ENCODE data around the gene EPHA7. TPM values are rescaled to one million over a fixed set of nuclear protein-coding genes. Genes with fewer than 3 reads are reported as not detected.

The EPHA7 gene
- total RNA-seq, 1 experiment from 2014 or later = not detected

DNA sequence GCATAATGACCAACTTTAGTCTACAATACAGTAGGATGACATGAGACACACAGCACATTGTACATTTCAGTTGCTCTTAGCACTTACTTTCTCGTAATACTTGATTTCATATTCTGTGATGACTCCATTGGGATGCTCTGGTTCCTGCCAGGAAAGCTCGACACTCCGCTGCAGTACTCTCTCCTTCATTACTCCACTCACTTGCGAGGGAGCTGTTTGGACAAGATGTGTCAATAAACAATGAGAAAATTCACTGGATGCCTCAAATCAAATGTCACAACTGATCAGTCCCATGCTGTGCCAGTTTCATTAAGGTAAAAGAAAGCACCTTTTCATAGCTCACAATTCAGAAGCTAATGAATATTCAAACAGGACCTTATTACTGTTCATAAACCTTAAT, 147.1 kb downstream of the EPHA7 start:
- no TSS peak for BruUV-seq (replicated peaks)
- DNase-seq (ENCODE audit: unreplicated experiment) = no peak
- H3K4me1 Mint-ChIP-seq (ENCODE audit: insufficient read depth, unreplicated experiment) = no peaks in the 10 kb centered on the region
- H3K27ac Mint-ChIP-seq (ENCODE audit: low read depth, unreplicated experiment) = no peak overlapping the region
- no peak overlapping the region for H3K4me3 Mint-ChIP-seq (ENCODE audit: unreplicated experiment)
- H3K36me3 Mint-ChIP-seq (ENCODE audit: insufficient read depth, unreplicated experiment) = no peaks in the 10 kb centered on the region
- no peaks in the 10 kb centered on the region for H3K9me3 Mint-ChIP-seq (ENCODE audit: unreplicated experiment)
- ChIA-PET POLR2A (no interaction called here), CTCF (no interaction called here)
- intact Hi-C loops (cut with micrococcal nuclease) = no loop called here
- no peak for TF ChIP-seq CTCF (IDR thresholded peaks at IDR 0.05; ENCODE audit: unreplicated experiment)
- H3K27me3 Mint-ChIP-seq (ENCODE audit: insufficient read depth, unreplicated experiment) = peaks cover 20% of the 10 kb centered on the region

DNA sequence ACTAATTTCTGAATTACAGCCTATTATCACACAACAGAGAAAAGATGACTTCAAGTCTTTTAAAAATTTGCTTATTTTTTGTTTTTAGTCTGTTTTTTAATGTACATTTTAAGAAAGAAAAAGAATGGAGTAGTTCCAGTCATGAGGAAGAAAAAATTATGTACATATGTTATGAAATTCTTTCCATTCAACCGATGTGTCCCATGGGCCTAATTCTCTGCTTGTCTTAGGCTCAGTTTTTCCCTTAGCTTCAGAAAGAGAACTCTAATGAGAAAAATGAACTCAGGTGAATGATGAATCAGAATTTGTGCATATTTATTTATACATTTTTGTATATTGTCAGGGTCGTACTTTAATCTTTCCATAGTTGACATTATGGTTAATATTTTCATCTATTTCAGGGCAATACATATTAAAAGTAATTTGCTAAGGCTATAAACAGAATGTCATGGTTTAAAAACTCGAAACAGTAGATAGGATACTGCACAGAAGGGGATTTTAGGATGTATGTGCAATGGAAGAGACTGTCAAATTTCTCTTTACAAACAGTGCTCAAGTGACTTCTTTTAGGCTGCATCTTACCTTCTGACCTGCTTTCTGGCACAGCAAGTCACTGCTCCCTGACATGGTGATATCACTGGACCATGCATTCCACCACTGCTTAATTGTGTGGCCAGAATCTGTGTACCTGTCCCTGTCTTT, 153.1 kb downstream of the EPHA7 start:
- BruUV-seq (replicated peaks) = no TSS peak
- Mint-ChIP-seq H3K36me3 (ENCODE audit: insufficient read depth, unreplicated experiment) (no peaks in the 10 kb centered on the region), H3K4me1 (ENCODE audit: insufficient read depth, unreplicated experiment) (no peaks in the 10 kb centered on the region), H3K4me3 (ENCODE audit: unreplicated experiment) (no peak overlapping the region), H3K27me3 (ENCODE audit: insufficient read depth, unreplicated experiment) (peaks cover 13% of the 10 kb centered on the region), H3K27ac (ENCODE audit: low read depth, unreplicated experiment) (no peak overlapping the region), H3K9me3 (ENCODE audit: unreplicated experiment) (no peaks in the 10 kb centered on the region)
- TF ChIP-seq CTCF (IDR thresholded peaks at IDR 0.05; ENCODE audit: unreplicated experiment) = no peak
- no peak for DNase-seq (ENCODE audit: unreplicated experiment)
- ChIA-PET POLR2A (no interaction called here), CTCF (interaction anchor here (1.0 kb wide), 1 partner anchor 17 kb away, joined by 3 read pairs; no protein-coding TSS in a partner anchor)
- intact Hi-C loops (cut with micrococcal nuclease) = no loop called here

- H3K27ac Mint-ChIP-seq (ENCODE audit: low read depth, unreplicated experiment) = no peak overlapping the region
- intact Hi-C loops (cut with micrococcal nuclease) = no loop called here
- POLR2A ChIA-PET = no interaction called here
These were observed 158.5 kb downstream of the EPHA7 start for GRCh38 chr6:93260881-93261280.

GRCh38 chr6:93259332-93259731, 160.0 kb downstream of the EPHA7 start:
- intact Hi-C loops (cut with micrococcal nuclease) = no loop called here
- POLR2A ChIA-PET = no interaction called here

More at GRCh38 chr6:93260881-93261280, 158.5 kb downstream of the EPHA7 start:
- CTCF ChIA-PET = interaction anchor here (0.6 kb wide), 1 partner anchor 603 kb away, joined by 3 read pairs; no protein-coding TSS in a partner anchor
- no peak for DNase-seq (ENCODE audit: unreplicated experiment)
- no peaks in the 10 kb centered on the region for H3K4me1 Mint-ChIP-seq (ENCODE audit: insufficient read depth, unreplicated experiment)
- TF ChIP-seq CTCF (IDR thresholded peaks at IDR 0.05; ENCODE audit: unreplicated experiment) = no peak
- no TSS peak for BruUV-seq (replicated peaks)
- H3K36me3 Mint-ChIP-seq (ENCODE audit: insufficient read depth, unreplicated experiment) = no peaks in the 10 kb centered on the region
- H3K27me3 Mint-ChIP-seq (ENCODE audit: insufficient read depth, unreplicated experiment) = peaks cover 32% of the 10 kb centered on the region
- no peaks in the 10 kb centered on the region for H3K9me3 Mint-ChIP-seq (ENCODE audit: unreplicated experiment)
- H3K4me3 Mint-ChIP-seq (ENCODE audit: unreplicated experiment) = no peak overlapping the region

More at GRCh38 chr6:93259332-93259731, 160.0 kb downstream of the EPHA7 start:
- Mint-ChIP-seq H3K4me3 (ENCODE audit: unreplicated experiment) (no peak overlapping the region), H3K36me3 (ENCODE audit: insufficient read depth, unreplicated experiment) (no peaks in the 10 kb centered on the region), H3K4me1 (ENCODE audit: insufficient read depth, unreplicated experiment) (no peaks in the 10 kb centered on the region), H3K27me3 (ENCODE audit: insufficient read depth, unreplicated experiment) (peaks cover 39% of the 10 kb centered on the region), H3K27ac (ENCODE audit: low read depth, unreplicated experiment) (no peak overlapping the region), H3K9me3 (ENCODE audit: unreplicated experiment) (no peaks in the 10 kb centered on the region)
- TF ChIP-seq CTCF (IDR thresholded peaks at IDR 0.05; ENCODE audit: unreplicated experiment) = no peak
- CTCF ChIA-PET = no interaction called here
- BruUV-seq (replicated peaks) = no TSS peak
- no peak for DNase-seq (ENCODE audit: unreplicated experiment)
